HepG2 (cell line): ENCODE data around the gene MADD. TPM values are rescaled to one million over a fixed set of nuclear protein-coding genes. Genes with fewer than 3 reads are reported as not detected.

Source experiments
- AGO2 ChIP-seq: fragments of 200-400 bp; formaldehyde crosslinking; optimal IDR thresholded peaks from 2 replicates; pipeline ENCODE3; 2017; ENCODE audit warnings: mild to moderate bottlenecking, low read depth, low read length, moderate library complexity
- CBFB ChIP-seq: sonication (generic); formaldehyde crosslinking; IDR thresholded peaks from 2 replicates; pipeline ENCODE4 v1.4.0; 2020; ENCODE audit warnings: missing genetic modification reagents
- HMG20A ChIP-seq: IDR thresholded peaks from 2 replicates; pipeline ENCODE4 v1.6.1; 2016; ENCODE audit warnings: borderline replicate concordance
- MEF2D ChIP-seq: sonication (generic); formaldehyde crosslinking; IDR thresholded peaks from 2 replicates; pipeline ENCODE4 v1.5.1; 2020; ENCODE audit warnings: mild to moderate bottlenecking, missing genetic modification reagents
- MLLT10 ChIP-seq: sonication (generic); formaldehyde crosslinking; IDR thresholded peaks from 2 replicates; pipeline ENCODE4 v1.4.0; 2020; ENCODE audit warnings: missing genetic modification reagents
- NAIF1 ChIP-seq: sonication (generic); formaldehyde crosslinking; IDR thresholded peaks from 2 replicates; pipeline ENCODE4 v1.5.0; 2020; ENCODE audit warnings: mild to moderate bottlenecking, missing genetic modification reagents, borderline replicate concordance
- PHF21A ChIP-seq: sonication (generic); formaldehyde crosslinking; IDR thresholded peaks from 2 replicates; pipeline ENCODE4 v1.5.0; 2020; ENCODE audit warnings: mild to moderate bottlenecking, missing genetic modification reagents
- SALL1 ChIP-seq: sonication (generic); formaldehyde crosslinking; IDR thresholded peaks from 2 replicates; pipeline ENCODE4 v1.8.0; 2022; ENCODE audit warnings: mild to moderate bottlenecking, missing genetic modification reagents
- SATB2 ChIP-seq: sonication (generic); formaldehyde crosslinking; IDR thresholded peaks from 2 replicates; pipeline ENCODE4 v1.5.0; 2020; ENCODE audit warnings: missing genetic modification reagents
- SP1 ChIP-seq, 2 experiments: fragments of 450-650 bp in 1 of 2; sonication (generic) in 1 of 2; formaldehyde crosslinking in 1 of 2; IDR thresholded peaks; 2 replicates each; pipeline versions ENCODE4 v1.4.0 to v1.6.1; 2016 to 2020; ENCODE audit warnings: missing genetic modification reagents in 1 of 2
- SRY ChIP-seq: sonication (generic); formaldehyde crosslinking; IDR thresholded peaks from 2 replicates; pipeline ENCODE4 v1.8.0; 2022; ENCODE audit warnings: mild to moderate bottlenecking, missing genetic modification reagents
- STAG1 ChIP-seq: sonication (generic); formaldehyde crosslinking; IDR thresholded peaks from 2 replicates; pipeline ENCODE4 v1.4.0; 2020; ENCODE audit warnings: missing genetic modification reagents
- SUZ12 ChIP-seq: fragments of 150-350 bp; IDR thresholded peaks from 2 replicates; pipeline ENCODE4 v1.6.1; 2014; ENCODE audit warnings: low read depth, low read length
- U2AF1 ChIP-seq: fragments of 200-400 bp; formaldehyde crosslinking; optimal IDR thresholded peaks from 2 replicates; pipeline ENCODE3; 2017; ENCODE audit warnings: mild to moderate bottlenecking, low read depth, low read length
- ZNF451 ChIP-seq: sonication (generic); formaldehyde crosslinking; IDR thresholded peaks from 2 replicates; pipeline ENCODE4 v1.5.0; 2020; ENCODE audit warnings: mild to moderate bottlenecking, missing genetic modification reagents
- ZNF549 ChIP-seq: sonication (generic); formaldehyde crosslinking; IDR thresholded peaks from 2 replicates; pipeline ENCODE4 v1.5.0; 2020; ENCODE audit warnings: missing genetic modification reagents
- ZNF646 ChIP-seq: sonication (generic); formaldehyde crosslinking; IDR thresholded peaks from 2 replicates; pipeline ENCODE4 v1.9.0; 2021; ENCODE audit warnings: mild to moderate bottlenecking, missing genetic modification reagents
- ZNF7 ChIP-seq: IDR thresholded peaks from 2 replicates; pipeline ENCODE4 v1.6.1; 2016; ENCODE audit warnings: missing biosample characterization, missing genetic modification reagents
- ZNF740 ChIP-seq: sonication (generic); formaldehyde crosslinking; IDR thresholded peaks from 2 replicates; pipeline ENCODE4 v1.4.0; 2020; ENCODE audit warnings: missing genetic modification reagents
- ZNF775 ChIP-seq: sonication (generic); formaldehyde crosslinking; IDR thresholded peaks from 2 replicates; pipeline ENCODE4 v1.4.0; 2020; ENCODE audit warnings: missing genetic modification reagents, mild to moderate bottlenecking, moderate library complexity, borderline replicate concordance
- ZNF780A ChIP-seq: sonication (generic); formaldehyde crosslinking; IDR thresholded peaks from 2 replicates; pipeline ENCODE4 v1.8.0; 2022; ENCODE audit warnings: mild to moderate bottlenecking, missing genetic modification reagents, moderate library complexity
- ZSCAN22 ChIP-seq: sonication (generic); formaldehyde crosslinking; IDR thresholded peaks from 2 replicates; pipeline ENCODE4 v1.4.0; 2020; ENCODE audit warnings: mild to moderate bottlenecking, missing genetic modification reagents
- ZSCAN31 ChIP-seq: sonication (generic); formaldehyde crosslinking; IDR thresholded peaks from 2 replicates; pipeline ENCODE4 v1.5.0; 2020; ENCODE audit warnings: low read depth, mild to moderate bottlenecking, missing genetic modification reagents
- ZSCAN5A ChIP-seq: sonication (generic); formaldehyde crosslinking; IDR thresholded peaks from 2 replicates; pipeline ENCODE4 v1.8.0; 2022; ENCODE audit warnings: mild to moderate bottlenecking, missing genetic modification reagents, borderline replicate concordance
- polyA plus RNA-seq, 8 experiments: library from polyadenylated mRNA; depleted of rRNA in 3 of 8; stranded (reverse) in 7 of 8; unstranded in 1 of 8; fragments of >200 nt; fragmentation: Illumina TruSeq in 4 of 8; extraction: Trizol in 4 of 8; gene quantifications; 2 replicates each; pipeline versions ENCODE4 v1.2.1 to v1.2.3, GENCODE V29; 2011 to 2016; ENCODE audit warnings: low read depth in 4 of 8, missing spikeins in 1 of 8, mixed read lengths in 1 of 8; ENCODE audit not compliant: insufficient read depth in 1 of 8
- total RNA-seq, 5 experiments: library from RNA; depleted of rRNA; stranded (reverse); fragments of >200 nt; fragmentation: Illumina TruSeq; extraction: Trizol; gene quantifications; 2 replicates each; pipeline ENCODE4 v1.2.3, GENCODE V29; 2016; ENCODE audit warnings: low read depth in 1 of 5

MADD gene
- total and polyA plus RNA-seq, 2 of the 13 experiments (the other 11 are each of a cell fraction or from before 2014, with no cell fraction given), result 18.0 to 29.2 TPM

GRCh38 chr11:47257517-47258316 lies 12.2 kb upstream of the MADD start, which contains the start of gene NR1H3 (continued):
- TF ChIP-seq ZNF646 (no peak), ZSCAN31 (CRISPR knock-in tag) (no peak), ZNF775 (CRISPR knock-in tag) (no peak), MLLT10 (no peak), AGO2 (peak; percentile 39), ZNF7 (CRISPR knock-in tag) (no peak), U2AF1 (no peak), STAG1 (CRISPR knock-in tag) (peak; percentile 46), PHF21A (CRISPR knock-in tag) (peak; percentile 90; the same call in 1 of the 2 replicates), ZNF780A (CRISPR knock-in tag) (no peak), SP1 (IDR thresholded peaks at IDR 0.05) (no peak), SP1 (CRISPR knock-in tag; IDR thresholded peaks at IDR 0.05) (no peak), CBFB (CRISPR knock-in tag) (0 out of 2 replicates have a peak, but pooled peaks have one; percentile 16), SUZ12 (no peak), HMG20A (no peak), MEF2D (no peak; the same call in 1 of the 2 replicates), ZNF740 (CRISPR knock-in tag) (no peak), NAIF1 (CRISPR knock-in tag) (no peak), SATB2 (CRISPR knock-in tag) (no peak), ZSCAN5A (no peak; the same call in 1 of the 2 replicates), SRY (CRISPR knock-in tag) (no peak), ZSCAN22 (CRISPR knock-in tag) (no peak), ZNF451 (CRISPR knock-in tag) (0 out of 2 replicates have a peak, but pooled peaks have one; percentile 30), SALL1 (peak; percentile 52), ZNF549 (no peak)
